K562 (cell line): ENCODE data around the gene ASB18. TPM values are rescaled to one million over a fixed set of nuclear protein-coding genes. Genes with fewer than 3 reads are reported as not detected.

Experiments used
- ATAC-seq: fragments of 200-7000 bp; cut with Tn5 transposase; 3 replicates; pipeline ENCODE4 v1.9.1; 2020; ENCODE audit warnings: moderate library complexity
- BruUV-seq: library from RNA; stranded (reverse); fragments of 400-500 nt; replicated peaks from 2 replicates; lab custom pipeline; 2021; lab: Mats Ljungman, UMichigan
- CTCF ChIA-PET: fragments of 300-600 bp; formaldehyde crosslinking; extraction: SDS; loops from one replicate; lab custom pipeline; 2021; ENCODE audit warnings: low intra/inter-chr PET ratio; lab: Yijun Ruan, JAX
- POLR2A ChIA-PET: fragments of 300-600, 350-650 bp; sonication (Branson Sonifier 250); formaldehyde crosslinking; extraction: SDS; loops from one replicate; lab custom pipeline; 2021; ENCODE audit warnings: antibody characterized with exemption, inconsistent platforms; lab: Yijun Ruan, JAX
- DNase-seq, 4 experiments: peaks; one replicate each; pipeline versions ENCODE4 v3.0.0 to v3.0.0-alpha.2; 2011 to 2018; ENCODE audit warnings: low spot score in 3 of 4, mixed read lengths in 3 of 4; ENCODE audit errors: extremely low read depth in 1 of 4
- FAIRE-seq: peaks from 2 replicates; lab custom pipeline; 2011; peaks lifted over from hg19 to GRCh38; lab: Jason Lieb, UNC
- H2AFZ ChIP-seq: 2 replicates; pipeline ENCODE4 v1.6.0; 2011; ENCODE audit warnings: low read depth, low read length, control low read depth, inconsistent platforms
- H3K27ac ChIP-seq: fragments of 200-600 bp; 3 replicates; pipeline ENCODE4 v1.8.0; 2011; ENCODE audit warnings: low read depth, mild to moderate bottlenecking, control low read depth, inconsistent platforms, low read length, moderate library complexity, mixed read lengths; ENCODE audit errors: extremely low read depth
- H3K27me3 ChIP-seq, 2 experiments: fragments of 300-600 bp in 1 of 2; 2 replicates in 1 of 2; 3 replicates in 1 of 2; pipeline versions ENCODE4 v1.6.0 to v1.8.0; 2011; ENCODE audit warnings: inconsistent platforms in 2 of 2, low read length in 2 of 2, mild to moderate bottlenecking in 1 of 2, mixed read lengths in 1 of 2, moderate library complexity in 1 of 2; ENCODE audit not compliant: control insufficient read depth in 2 of 2, insufficient read depth in 2 of 2
- H3K36me3 ChIP-seq: fragments of 300-600 bp; 3 replicates; pipeline ENCODE4 v1.8.0; 2011; ENCODE audit warnings: mild to moderate bottlenecking, low read length, inconsistent platforms; ENCODE audit not compliant: control insufficient read depth, insufficient read depth
- H3K4me1 ChIP-seq, 2 experiments: fragments of 200-600 bp in 1 of 2; replicated peaks in 1 of 2; 2 replicates in 1 of 2; 3 replicates in 1 of 2; pipeline versions ENCODE4 v1.5.1 to v1.8.0; 2011; ENCODE audit warnings: inconsistent platforms in 2 of 2, low read length in 2 of 2, mild to moderate bottlenecking in 1 of 2, mixed read lengths in 1 of 2, moderate library complexity in 1 of 2; ENCODE audit not compliant: control insufficient read depth in 2 of 2, insufficient read depth in 2 of 2
- H3K4me2 ChIP-seq: 2 replicates; pipeline ENCODE4 v1.6.1; 2011; ENCODE audit warnings: low read length, control low read depth, inconsistent platforms, mixed read lengths; ENCODE audit not compliant: insufficient read depth
- H3K4me3 ChIP-seq: fragments of 200-600 bp; sonication (generic), shearing (Covaris generic); 2 replicates; pipeline ENCODE4 v1.5.1; 2016; ENCODE audit warnings: control low read depth, inconsistent platforms
- H3K79me2 ChIP-seq: fragments of 200-600 bp; 3 replicates; pipeline ENCODE4 v1.8.0; 2011; ENCODE audit warnings: low read length, inconsistent platforms; ENCODE audit not compliant: control insufficient read depth, insufficient read depth
- H3K9ac ChIP-seq, 2 experiments: 2 replicates each; pipeline versions ENCODE4 v1.6.0 to v1.6.1; 2011; ENCODE audit warnings: low read depth in 2 of 2, low read length in 2 of 2, control low read depth in 1 of 2, inconsistent platforms in 1 of 2, mild to moderate bottlenecking in 1 of 2, mixed read lengths in 1 of 2; ENCODE audit not compliant: insufficient read depth in 1 of 2
- H3K9me1 ChIP-seq: one replicate; pipeline ENCODE4 v1.6.0; 2011; ENCODE audit warnings: inconsistent platforms, mild to moderate bottlenecking, low read length, moderate library complexity; ENCODE audit not compliant: control insufficient read depth, insufficient read depth
- H3K9me3 ChIP-seq: replicated peaks from 2 replicates; pipeline ENCODE4 v1.5.1; 2011; ENCODE audit warnings: low read depth, low read length, inconsistent platforms; ENCODE audit not compliant: control insufficient read depth, insufficient read depth
- H4K20me1 ChIP-seq: replicated peaks from 2 replicates; pipeline ENCODE4 v1.6.1; 2011; ENCODE audit warnings: low read length, inconsistent platforms, mixed read lengths; ENCODE audit not compliant: control insufficient read depth, insufficient read depth
- EGR1 ChIP-seq: fragments of 450-650 bp; conservative IDR thresholded peaks from 2 replicates; pipeline ENCODE4 v1.6.1; 2017; ENCODE audit warnings: mild to moderate bottlenecking
- ETS2 ChIP-seq: IDR thresholded peaks from 2 replicates; pipeline ENCODE4 v1.6.1; 2016; ENCODE audit warnings: borderline replicate concordance, missing genetic modification characterization, mild to moderate bottlenecking, moderate library complexity, missing compliant biosample characterization; ENCODE audit not compliant: poor library complexity, severe bottlenecking
- HSF4 ChIP-seq: fragments of 250-450 bp; sonication (Bioruptor Pico); IDR thresholded peaks from 2 replicates; pipeline ENCODE4 v2.1.2; 2022; ENCODE audit warnings: mild to moderate bottlenecking, moderate library complexity, borderline replicate concordance
- MAFG ChIP-seq: fragments of 450-650 bp; conservative IDR thresholded peaks from 2 replicates; pipeline ENCODE4 v1.6.1; 2016; ENCODE audit warnings: missing genetic modification characterization, missing compliant biosample characterization
- MAFK ChIP-seq: IDR thresholded peaks from 2 replicates; pipeline ENCODE4 v1.6.1; 2011; ENCODE audit warnings: low read length, improper control_type of control experiment
- NFXL1 ChIP-seq: fragments of 450-650 bp; formaldehyde crosslinking; IDR thresholded peaks from 2 replicates; pipeline ENCODE4 v1.4.0; 2021; ENCODE audit warnings: mild to moderate bottlenecking
- PHF20 ChIP-seq: fragments of 450-650 bp; IDR thresholded peaks from 2 replicates; pipeline ENCODE4 v1.6.1; 2018; ENCODE audit not compliant: partially characterized antibody
- SOX6 ChIP-seq: fragments of 450-650 bp; IDR thresholded peaks from 2 replicates; pipeline ENCODE4 v1.6.1; 2014; ENCODE audit warnings: mild to moderate bottlenecking
- ZNF316 ChIP-seq: fragments of 450-650 bp; IDR thresholded peaks from 2 replicates; pipeline ENCODE4 v1.6.1; 2016
- WGBS: fragments of 100-300 bp; shearing (Covaris generic); methylation state at CpG from one replicate; pipeline ENCODE4 v1.1.6; 2016; ENCODE audit warnings: low coverage, mixed read lengths; ENCODE audit not compliant: insufficient coverage; ENCODE audit errors: missing lambda C conversion rate; 5-methylcytosine and 5-hydroxymethylcytosine counted together
- in situ Hi-C: fragments of 300-500 bp; cut with MboI; formaldehyde crosslinking; loops from 4 replicates; pipeline ENCODE4 v1.15.0; 2018; ENCODE audit warnings: inconsistent platforms, mixed read lengths
- intact Hi-C: fragments of 100-400 bp; cut with micrococcal nuclease; formaldehyde crosslinking; loops from 2 replicates; pipeline ENCODE4 v1.14.2; 2022
- polyA plus RNA-seq, 8 experiments: library from polyadenylated mRNA; depleted of rRNA in 4 of 8; stranded (reverse) in 5 of 8; unstranded in 3 of 8; fragments of >200 nt; fragmentation: Nextera tagmentation in 2 of 8; fragmentation: Illumina TruSeq in 1 of 8; extraction: Ambion mirVana in 2 of 8; extraction: Trizol in 1 of 8; gene quantifications; 2 replicates each; pipeline versions ENCODE4 v1.2.1 to v1.2.3, GENCODE V29; 2011 to 2014; ENCODE audit warnings: inconsistent platforms in 1 of 8, missing spikeins in 1 of 8
- total RNA-seq, 7 experiments: library from RNA; depleted of rRNA in 6 of 7; stranded (reverse); fragments of >200 nt in 6 of 7; fragmentation: Illumina TruSeq in 2 of 7; extraction: Trizol in 2 of 7; gene quantifications; 2 replicates each; pipeline versions ENCODE4 v1.2.1 to v1.2.3, GENCODE V29; 2011 to 2021; ENCODE audit warnings: low replicate concordance in 1 of 7
- TF ChIP-seq, protein P1 (sequence below): fragments of 250-450 bp; sonication (Bioruptor Pico); IDR thresholded peaks from 2 replicates; pipeline ENCODE4 v1.4.0; 2020; ENCODE audit warnings: mild to moderate bottlenecking

Gene ASB18
- total and polyA plus RNA-seq, 9 of the 15 experiments (the other 6 are each of a cell fraction or from before 2014, with no cell fraction given), result not detected

- TF ChIP-seq, protein P1, sequence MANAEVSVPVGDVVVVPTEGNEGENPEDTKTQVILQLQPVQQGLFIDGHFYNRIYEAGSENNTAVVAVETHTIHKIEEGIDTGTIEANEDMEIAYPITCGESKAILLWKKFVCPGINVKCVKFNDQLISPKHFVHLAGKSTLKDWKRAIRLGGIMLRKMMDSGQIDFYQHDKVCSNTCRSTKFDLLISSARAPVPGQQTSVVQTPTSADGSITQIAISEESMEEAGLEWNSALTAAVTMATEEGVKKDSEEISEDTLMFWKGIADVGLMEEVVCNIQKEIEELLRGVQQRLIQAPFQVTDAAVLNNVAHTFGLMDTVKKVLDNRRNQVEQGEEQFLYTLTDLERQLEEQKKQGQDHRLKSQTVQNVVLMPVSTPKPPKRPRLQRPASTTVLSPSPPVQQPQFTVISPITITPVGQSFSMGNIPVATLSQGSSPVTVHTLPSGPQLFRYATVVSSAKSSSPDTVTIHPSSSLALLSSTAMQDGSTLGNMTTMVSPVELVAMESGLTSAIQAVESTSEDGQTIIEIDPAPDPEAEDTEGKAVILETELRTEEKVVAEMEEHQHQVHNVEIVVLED, result no peak
Measured at GRCh38 chr2:236229186-236229585, 35.0 kb downstream of the ASB18 start (continued).

- in situ Hi-C loops, result no loop called here
- Histone ChIP-seq H3K4me3 (no peak overlapping the region), H4K20me1 (no peaks in the 10 kb centered on the region), H3K4me2 (no peak overlapping the region), H3K36me3 (no peaks in the 10 kb centered on the region), H2AFZ (no peak overlapping the region), H3K27ac (no peak overlapping the region), H3K9ac (no peak overlapping the region), H3K79me2 (no peaks in the 10 kb centered on the region), H3K4me1 (no peaks in the 10 kb centered on the region), H3K27me3 (no peaks in the 10 kb centered on the region), H3K9me1 (no peaks in the 10 kb centered on the region), H3K9me3 (no peaks in the 10 kb centered on the region)
- WGBS, result 0% methylated on average over 2 of the region's 2 CpGs
- CTCF ChIA-PET, result no interaction called here
- DNase-seq (no peak), ATAC-seq (no peak), FAIRE-seq (no peak)
- no peak for TF ChIP-seq PHF20
- no peak for TF ChIP-seq EGR1
- peak; percentile 16; the same call in 1 of the 2 replicates for TF ChIP-seq MAFK
- TF ChIP-seq HSF4 (CRISPR knock-in tag), result no peak
- no peak for TF ChIP-seq NFXL1 (CRISPR knock-in tag)
- TF ChIP-seq MAFG (tag), result peak; percentile 62
- TF ChIP-seq SOX6, result no peak
- no peak for TF ChIP-seq ETS2 (tag)
- peak; percentile 49 for TF ChIP-seq ZNF316
- BruUV-seq, result no TSS peak
- POLR2A ChIA-PET, result no interaction called here
- intact Hi-C loops, result no loop called here
Measured at GRCh38 chr2:236223675-236224074, 40.5 kb downstream of the ASB18 start.
